DND-41 (cell line): ENCODE results near the gene GRPEL1.

Experiments
- CTCF ChIP-seq: IDR thresholded peaks from 2 replicates; pipeline ENCODE4 v1.5.1; 2012; ENCODE audit warnings: borderline replicate concordance, low read length, moderate library complexity, mild to moderate bottlenecking; ENCODE audit not compliant: poor library complexity, severe bottlenecking; ENCODE audit errors: extremely low read depth
- EZH2 ChIP-seq: IDR thresholded peaks from 3 replicates; pipeline ENCODE4 v1.6.1; 2012; ENCODE audit warnings: borderline replicate concordance, low read depth, mild to moderate bottlenecking, moderate library complexity, low read length, inconsistent platforms; ENCODE audit not compliant: severe bottlenecking

GRCh38 chr4:7086384-7086783 is 18.5 kb upstream of the GRPEL1 start:
- TF ChIP-seq CTCF (no peak), EZH2 (no peak)
